Panc1 (cell line): Measurements from ENCODE around the gene FAM83G. TPM values are rescaled to one million over a fixed set of nuclear protein-coding genes. Genes with fewer than 3 reads are reported as not detected.

ENCODE experiments used
- ATAC-seq: fragments of 200-7000 bp; cut with Tn5 transposase; 2 replicates; pipeline ENCODE4 v1.9.1; 2020; ENCODE audit warnings: mild to moderate bottlenecking, moderate library complexity
- BruUV-seq: library from RNA; stranded (reverse); fragments of 400-500 nt; replicated peaks from 2 replicates; lab custom pipeline; 2021; lab: Mats Ljungman, UMichigan
- CTCF ChIA-PET: fragments of 300-600 bp; sonication (Branson Sonifier 250); formaldehyde crosslinking; loops from one replicate; lab custom pipeline; 2022; ENCODE audit warnings: antibody characterized with exemption; lab: Charles Lee
- POLR2A ChIA-PET: fragments of 300-600 bp; sonication (Branson Sonifier 250); formaldehyde crosslinking; loops from one replicate; lab custom pipeline; 2022; ENCODE audit warnings: antibody characterized with exemption; lab: Charles Lee
- DNase-seq: peaks from one replicate; pipeline ENCODE4 v3.0.0-alpha.2; 2010; ENCODE audit warnings: low read depth, low spot score
- H3K27ac ChIP-seq: 2 replicates; pipeline ENCODE4 v1.5.1; 2011; ENCODE audit warnings: mild to moderate bottlenecking, low read length, inconsistent platforms
- H3K27me3 ChIP-seq: fragments of 200-500 bp; sonication (Bioruptor generic); 2 replicates; pipeline ENCODE4 v1.6.0; 2014; ENCODE audit warnings: low read length, inconsistent platforms; ENCODE audit not compliant: control insufficient read depth, insufficient read depth
- H3K36me3 ChIP-seq: fragments of 200-500 bp; sonication (Bioruptor generic); 2 replicates; pipeline ENCODE4 v1.5.1; 2014; ENCODE audit warnings: inconsistent platforms, mild to moderate bottlenecking, low read length, moderate library complexity; ENCODE audit not compliant: control insufficient read depth, insufficient read depth
- H3K4me1 ChIP-seq: 2 replicates; pipeline ENCODE4 v1.5.1; 2011; ENCODE audit warnings: inconsistent platforms, mild to moderate bottlenecking, low read length, moderate library complexity; ENCODE audit not compliant: control insufficient read depth, insufficient read depth
- H3K4me3 ChIP-seq, 2 experiments: 2 replicates each; pipeline ENCODE4 v1.5.1; 2011 to 2012; ENCODE audit warnings: low read depth in 2 of 2, low read length in 2 of 2, mild to moderate bottlenecking in 2 of 2, inconsistent platforms in 1 of 2, moderate library complexity in 1 of 2
- H3K9me3 ChIP-seq: fragments of 200-500 bp; sonication (Bioruptor generic); 2 replicates; pipeline ENCODE4 v1.5.1; 2014; ENCODE audit warnings: low read depth, mild to moderate bottlenecking, inconsistent platforms, low read length, moderate library complexity; ENCODE audit not compliant: control insufficient read depth, insufficient read depth
- CTCF ChIP-seq: fragments of 450-650 bp; IDR thresholded peaks from 2 replicates; pipeline ENCODE4 v1.5.1; 2017; ENCODE audit warnings: mild to moderate bottlenecking
- POLR2AphosphoS5 ChIP-seq: IDR thresholded peaks from 2 replicates; pipeline ENCODE4 v1.6.1; 2012; ENCODE audit warnings: mild to moderate bottlenecking, low read depth, low read length, moderate library complexity
- SIN3A ChIP-seq: IDR thresholded peaks from 2 replicates; pipeline ENCODE4 v1.6.1; 2012; ENCODE audit warnings: low read depth, mild to moderate bottlenecking, low read length, moderate library complexity, borderline replicate concordance; ENCODE audit not compliant: insufficient read depth
- TCF7L2 ChIP-seq: IDR thresholded peaks from 2 replicates; pipeline ENCODE4 v1.6.1; 2011; ENCODE audit warnings: mild to moderate bottlenecking, low read depth, low read length, inconsistent platforms
- in situ Hi-C: cut with HindIII; loops from 2 replicates; pipeline ENCODE4 v1.10.0; 2016; ENCODE audit warnings: low sequenced_read_pairs, low pct_unique_long_range_greater_than_20kb
- intact Hi-C: fragments of 100-400 bp; cut with micrococcal nuclease; formaldehyde crosslinking; loops from one replicate; pipeline ENCODE4 v1.10.0; 2022; ENCODE audit not compliant: unreplicated experiment
- total RNA-seq: library from RNA; stranded (reverse); gene quantifications from one replicate; pipeline ENCODE4 v1.2.1, GENCODE V29; 2021; ENCODE audit not compliant: unreplicated experiment
- TF ChIP-seq, protein P1 (sequence below), 2 experiments: IDR thresholded peaks; 2 replicates each; pipeline ENCODE4 v1.6.1; 2011 to 2012; ENCODE audit warnings: low read depth in 2 of 2, control low read depth in 1 of 2, low read length in 1 of 2, mild to moderate bottlenecking in 1 of 2, moderate library complexity in 1 of 2; ENCODE audit not compliant: insufficient read depth in 1 of 2

Gene FAM83G
- total RNA-seq, 1 experiment from 2014 or later: 17.3 TPM

DNA sequence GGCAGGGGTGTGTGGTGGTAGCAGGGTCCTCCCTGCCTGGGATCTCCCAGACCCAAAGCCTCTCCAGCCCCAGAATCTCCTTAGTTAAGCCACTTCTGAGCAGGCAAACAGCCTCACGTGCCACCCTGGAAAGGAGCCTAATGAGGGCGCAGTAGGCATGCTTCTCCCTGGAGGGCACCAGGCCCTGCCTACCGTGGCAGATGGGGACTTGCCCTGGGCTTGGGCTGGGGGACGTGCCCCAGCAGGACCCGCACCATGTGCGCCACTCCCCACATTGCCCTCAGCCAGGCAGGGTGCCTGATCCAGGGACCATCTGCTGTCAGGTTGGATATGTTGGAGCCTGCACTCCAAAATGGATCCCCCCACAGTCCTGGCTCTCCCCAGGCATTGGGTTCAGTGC, 14.2 kb downstream of the FAM83G start:
- ChIA-PET CTCF (no interaction called here), POLR2A (no interaction called here)
- H3K27me3 ChIP-seq: no peaks in the 10 kb centered on the region
- TF ChIP-seq POLR2AphosphoS5 (no peak), CTCF (no peak), SIN3A (no peak), TCF7L2 (no peak)
- TF ChIP-seq, protein P1, sequence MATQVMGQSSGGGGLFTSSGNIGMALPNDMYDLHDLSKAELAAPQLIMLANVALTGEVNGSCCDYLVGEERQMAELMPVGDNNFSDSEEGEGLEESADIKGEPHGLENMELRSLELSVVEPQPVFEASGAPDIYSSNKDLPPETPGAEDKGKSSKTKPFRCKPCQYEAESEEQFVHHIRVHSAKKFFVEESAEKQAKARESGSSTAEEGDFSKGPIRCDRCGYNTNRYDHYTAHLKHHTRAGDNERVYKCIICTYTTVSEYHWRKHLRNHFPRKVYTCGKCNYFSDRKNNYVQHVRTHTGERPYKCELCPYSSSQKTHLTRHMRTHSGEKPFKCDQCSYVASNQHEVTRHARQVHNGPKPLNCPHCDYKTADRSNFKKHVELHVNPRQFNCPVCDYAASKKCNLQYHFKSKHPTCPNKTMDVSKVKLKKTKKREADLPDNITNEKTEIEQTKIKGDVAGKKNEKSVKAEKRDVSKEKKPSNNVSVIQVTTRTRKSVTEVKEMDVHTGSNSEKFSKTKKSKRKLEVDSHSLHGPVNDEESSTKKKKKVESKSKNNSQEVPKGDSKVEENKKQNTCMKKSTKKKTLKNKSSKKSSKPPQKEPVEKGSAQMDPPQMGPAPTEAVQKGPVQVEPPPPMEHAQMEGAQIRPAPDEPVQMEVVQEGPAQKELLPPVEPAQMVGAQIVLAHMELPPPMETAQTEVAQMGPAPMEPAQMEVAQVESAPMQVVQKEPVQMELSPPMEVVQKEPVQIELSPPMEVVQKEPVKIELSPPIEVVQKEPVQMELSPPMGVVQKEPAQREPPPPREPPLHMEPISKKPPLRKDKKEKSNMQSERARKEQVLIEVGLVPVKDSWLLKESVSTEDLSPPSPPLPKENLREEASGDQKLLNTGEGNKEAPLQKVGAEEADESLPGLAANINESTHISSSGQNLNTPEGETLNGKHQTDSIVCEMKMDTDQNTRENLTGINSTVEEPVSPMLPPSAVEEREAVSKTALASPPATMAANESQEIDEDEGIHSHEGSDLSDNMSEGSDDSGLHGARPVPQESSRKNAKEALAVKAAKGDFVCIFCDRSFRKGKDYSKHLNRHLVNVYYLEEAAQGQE (IDR thresholded peaks at IDR 0.05; ENCODE audit: insufficient read depth in 1 of 2, low read depth in 2 of 2, low read length in 1 of 2): no peak
- DNase-seq (no peak), ATAC-seq (no peak)
- no peak overlapping the region for H3K4me3 ChIP-seq
- no peaks in the 10 kb centered on the region; the same call in 1 of the 2 replicates for H3K9me3 ChIP-seq
- in situ Hi-C loops (no loop called here), intact Hi-C loops (no loop called here)
- BruUV-seq: no TSS peak
- H3K36me3 ChIP-seq: no peaks in the 10 kb centered on the region
- H3K27ac ChIP-seq: no peak overlapping the region
- H3K4me1 ChIP-seq: 0 out of 2 replicates have a peak, but pooled peaks cover 4% of the 10 kb centered on the region

GRCh38 chr17:18988546-18989173, 15.9 kb downstream of the FAM83G start:
- ATAC-seq: peak; percentile 32; the same call in 1 of the 2 replicates
- no peaks in the 10 kb centered on the region for H3K9me3 ChIP-seq
- POLR2A ChIA-PET: no interaction called here
- DNase-seq: no peak
- H3K4me1 ChIP-seq: 0 out of 2 replicates have a peak, but pooled peaks cover 4% of the 10 kb centered on the region
- no TSS peak for BruUV-seq
- no peaks in the 10 kb centered on the region for H3K36me3 ChIP-seq
- TF ChIP-seq CTCF (no peak), POLR2AphosphoS5 (no peak), SIN3A (no peak), TCF7L2 (no peak)
- TF ChIP-seq, protein P1 (IDR thresholded peaks at IDR 0.05; ENCODE audit: insufficient read depth in 1 of 2, low read depth in 2 of 2, low read length in 1 of 2): no peak
- CTCF ChIA-PET: no interaction called here
- in situ Hi-C loops (no loop called here), intact Hi-C loops (no loop called here)
- H3K27ac ChIP-seq: no peak overlapping the region
- no peaks in the 10 kb centered on the region for H3K27me3 ChIP-seq
- no peak overlapping the region for H3K4me3 ChIP-seq
